Measurements from ENCODE around the gene PIP4K2A.

The PIP4K2A gene

GRCh38 chr10:22657566-22658225, 56.7 kb downstream of the PIP4K2A start:
- H3K36me3 ChIP-seq (ENCODE audit: control insufficient read depth, insufficient read depth, low read length) = no peaks in the 10 kb centered on the region
- H3K9me3 ChIP-seq (ENCODE audit: control insufficient read depth, insufficient read depth, low read length) = no peaks in the 10 kb centered on the region
- no peak overlapping the region for H3K9ac ChIP-seq (ENCODE audit: low read depth, low read length)
- no peak overlapping the region for H3K4me3 ChIP-seq (ENCODE audit: low read depth, low read length)
- peaks cover 21% of the 10 kb centered on the region for H3K4me1 ChIP-seq (ENCODE audit: control insufficient read depth, insufficient read depth, low read length)
- H3K27me3 ChIP-seq (ENCODE audit: control insufficient read depth, insufficient read depth, low read length) = no peaks in the 10 kb centered on the region

DNA sequence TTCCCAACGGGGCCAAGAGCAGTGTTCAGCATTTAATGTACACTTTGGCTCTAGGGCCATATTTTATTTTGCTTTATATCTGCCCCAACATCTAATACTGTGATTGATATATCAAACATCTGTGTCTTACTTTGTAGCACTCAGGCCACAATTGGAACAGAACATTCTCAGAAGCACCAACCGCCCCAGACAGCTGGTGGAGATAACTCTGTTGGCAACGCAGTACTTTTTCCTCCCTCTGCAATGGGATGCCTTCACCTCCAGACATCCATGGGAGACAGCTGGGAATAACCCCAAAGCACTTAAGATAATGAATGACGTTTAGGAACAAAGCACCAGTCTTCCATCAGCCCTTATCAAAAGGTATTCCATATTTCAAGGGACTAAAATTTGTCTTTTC, 57.4 kb downstream of the PIP4K2A start:
- Histone ChIP-seq H3K4me3 (ENCODE audit: low read depth, low read length) (no peak overlapping the region), H3K27me3 (ENCODE audit: control insufficient read depth, insufficient read depth, low read length) (no peaks in the 10 kb centered on the region), H3K9me3 (ENCODE audit: control insufficient read depth, insufficient read depth, low read length) (no peaks in the 10 kb centered on the region), H3K4me1 (ENCODE audit: control insufficient read depth, insufficient read depth, low read length) (peaks cover 20% of the 10 kb centered on the region), H3K36me3 (ENCODE audit: control insufficient read depth, insufficient read depth, low read length) (no peaks in the 10 kb centered on the region), H3K9ac (ENCODE audit: low read depth, low read length) (no peak overlapping the region)

GRCh38 chr10:22656036-22656435, 58.3 kb downstream of the PIP4K2A start:
- Histone ChIP-seq H3K27me3 (ENCODE audit: control insufficient read depth, insufficient read depth, low read length) (no peaks in the 10 kb centered on the region), H3K36me3 (ENCODE audit: control insufficient read depth, insufficient read depth, low read length) (no peaks in the 10 kb centered on the region), H3K9me3 (ENCODE audit: control insufficient read depth, insufficient read depth, low read length) (no peaks in the 10 kb centered on the region), H3K4me1 (ENCODE audit: control insufficient read depth, insufficient read depth, low read length) (peaks cover 19% of the 10 kb centered on the region), H3K9ac (ENCODE audit: low read depth, low read length) (no peak overlapping the region), H3K4me3 (ENCODE audit: low read depth, low read length) (no peak overlapping the region)

DNA sequence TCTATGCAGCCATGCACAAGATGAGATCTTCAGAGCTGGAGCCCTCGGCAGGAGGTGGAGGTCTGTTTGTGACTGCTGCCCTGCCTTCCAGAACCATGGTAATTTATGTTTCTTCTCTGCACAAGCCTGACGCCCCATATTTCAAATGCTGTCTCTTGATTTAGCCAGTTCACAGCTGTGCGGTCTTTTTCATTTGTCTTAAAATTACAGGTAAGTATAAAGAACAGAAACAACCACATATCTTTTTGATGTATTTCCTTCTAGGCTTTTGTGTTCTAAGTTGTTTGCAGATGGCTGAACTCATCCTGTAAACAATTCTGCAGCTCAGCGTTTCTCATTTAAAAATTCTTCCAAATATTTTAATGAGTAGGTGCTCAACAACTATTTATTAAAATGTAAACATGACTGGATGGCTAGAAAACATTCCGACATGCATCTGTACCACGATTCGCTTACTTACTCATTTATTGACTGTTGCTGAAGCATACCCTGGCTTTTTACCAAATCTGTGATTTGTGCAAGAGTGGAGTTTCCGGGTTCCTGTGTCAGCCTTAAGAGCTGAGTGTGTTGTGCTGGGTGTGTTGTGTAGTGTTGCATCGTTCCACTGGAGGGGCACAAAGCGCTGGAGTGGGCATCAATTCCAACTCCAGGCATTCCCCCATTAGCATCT, 58.9 kb downstream of the PIP4K2A start:
- H3K4me1 ChIP-seq (ENCODE audit: control insufficient read depth, insufficient read depth, low read length) = peaks cover 16% of the 10 kb centered on the region
- H3K9me3 ChIP-seq (ENCODE audit: control insufficient read depth, insufficient read depth, low read length) = no peaks in the 10 kb centered on the region
- H3K36me3 ChIP-seq (ENCODE audit: control insufficient read depth, insufficient read depth, low read length) = no peaks in the 10 kb centered on the region
- no peaks in the 10 kb centered on the region for H3K27me3 ChIP-seq (ENCODE audit: control insufficient read depth, insufficient read depth, low read length)
- no peak overlapping the region for H3K4me3 ChIP-seq (ENCODE audit: low read depth, low read length)
- H3K9ac ChIP-seq (ENCODE audit: low read depth, low read length) = no peak overlapping the region

- Histone ChIP-seq H3K27me3 (ENCODE audit: control insufficient read depth, insufficient read depth, low read length) (no peaks in the 10 kb centered on the region), H3K4me3 (ENCODE audit: low read depth, low read length) (no peak overlapping the region), H3K36me3 (ENCODE audit: control insufficient read depth, insufficient read depth, low read length) (no peaks in the 10 kb centered on the region), H3K4me1 (ENCODE audit: control insufficient read depth, insufficient read depth, low read length) (peaks cover 6% of the 10 kb centered on the region), H3K9ac (ENCODE audit: low read depth, low read length) (peak overlapping the region; percentile 8), H3K9me3 (ENCODE audit: control insufficient read depth, insufficient read depth, low read length) (no peaks in the 10 kb centered on the region)
Observed at GRCh38 chr10:22652988-22653481, 61.3 kb downstream of the PIP4K2A start.

GRCh38 chr10:22651276-22651980, 63.0 kb downstream of the PIP4K2A start:
- Histone ChIP-seq H3K4me1 (ENCODE audit: control insufficient read depth, insufficient read depth, low read length) (peaks cover 12% of the 10 kb centered on the region), H3K36me3 (ENCODE audit: control insufficient read depth, insufficient read depth, low read length) (no peaks in the 10 kb centered on the region), H3K4me3 (ENCODE audit: low read depth, low read length) (no peak overlapping the region), H3K9me3 (ENCODE audit: control insufficient read depth, insufficient read depth, low read length) (no peaks in the 10 kb centered on the region), H3K9ac (ENCODE audit: low read depth, low read length) (no peak overlapping the region), H3K27me3 (ENCODE audit: control insufficient read depth, insufficient read depth, low read length) (no peaks in the 10 kb centered on the region)

- H3K27me3 ChIP-seq (ENCODE audit: control insufficient read depth, insufficient read depth, low read length) = no peaks in the 10 kb centered on the region
- no peaks in the 10 kb centered on the region for H3K9me3 ChIP-seq (ENCODE audit: control insufficient read depth, insufficient read depth, low read length)
- H3K4me3 ChIP-seq (ENCODE audit: low read depth, low read length) = no peak overlapping the region
- H3K36me3 ChIP-seq (ENCODE audit: control insufficient read depth, insufficient read depth, low read length) = no peaks in the 10 kb centered on the region
- peaks cover 9% of the 10 kb centered on the region for H3K4me1 ChIP-seq (ENCODE audit: control insufficient read depth, insufficient read depth, low read length)
- H3K9ac ChIP-seq (ENCODE audit: low read depth, low read length) = no peak overlapping the region
Observed at GRCh38 chr10:22649994-22650393, 64.4 kb downstream of the PIP4K2A start.

DNA sequence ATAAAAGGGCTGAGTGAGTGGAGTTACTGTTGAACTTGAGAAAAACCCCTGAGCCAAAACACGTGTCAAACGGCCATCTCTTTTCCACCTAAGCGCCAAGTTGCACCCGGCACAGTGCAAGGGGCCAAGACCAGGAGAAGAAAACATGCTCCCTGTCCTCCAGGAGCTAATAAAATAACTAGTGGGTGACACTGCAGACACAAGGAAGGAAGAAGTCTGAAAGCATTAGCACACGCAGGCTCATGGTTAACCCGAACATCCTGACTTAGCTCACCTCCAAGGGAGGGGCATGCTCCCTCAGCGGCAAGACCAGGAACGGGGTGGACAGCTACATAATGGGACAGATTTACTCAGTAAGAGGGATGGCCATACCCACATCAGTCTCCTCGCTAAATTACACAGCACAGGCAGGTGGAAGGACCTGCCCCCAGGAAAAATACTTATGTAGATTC, 65.0 kb downstream of the PIP4K2A start:
- Histone ChIP-seq H3K4me1 (ENCODE audit: control insufficient read depth, insufficient read depth, low read length) (peaks cover 9% of the 10 kb centered on the region), H3K36me3 (ENCODE audit: control insufficient read depth, insufficient read depth, low read length) (no peaks in the 10 kb centered on the region), H3K27me3 (ENCODE audit: control insufficient read depth, insufficient read depth, low read length) (no peaks in the 10 kb centered on the region), H3K9ac (ENCODE audit: low read depth, low read length) (no peak overlapping the region), H3K9me3 (ENCODE audit: control insufficient read depth, insufficient read depth, low read length) (no peaks in the 10 kb centered on the region), H3K4me3 (ENCODE audit: low read depth, low read length) (no peak overlapping the region)

DNA sequence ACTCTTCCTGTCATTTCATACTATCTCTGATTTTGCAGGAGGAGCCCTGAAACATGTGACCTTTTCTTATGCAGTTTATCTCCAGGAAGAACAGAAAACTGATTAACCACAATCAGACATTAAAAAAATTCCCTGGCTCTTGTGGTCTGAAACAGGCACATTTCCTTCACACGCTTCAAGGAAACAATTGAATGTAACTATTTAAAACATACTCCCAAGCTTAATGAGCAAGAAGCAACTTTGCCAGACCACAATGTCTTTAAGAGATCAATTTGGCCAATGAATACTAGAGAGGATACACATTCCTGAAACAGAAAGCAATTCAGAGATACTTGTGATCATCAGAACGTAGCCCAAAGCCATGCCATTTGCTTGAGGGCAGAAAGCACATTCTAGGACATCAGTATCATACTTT, 65.8 kb downstream of the PIP4K2A start:
- H3K4me3 ChIP-seq (ENCODE audit: low read depth, low read length) = no peak overlapping the region
- H3K36me3 ChIP-seq (ENCODE audit: control insufficient read depth, insufficient read depth, low read length) = no peaks in the 10 kb centered on the region
- peaks cover 9% of the 10 kb centered on the region for H3K4me1 ChIP-seq (ENCODE audit: control insufficient read depth, insufficient read depth, low read length)
- no peaks in the 10 kb centered on the region for H3K27me3 ChIP-seq (ENCODE audit: control insufficient read depth, insufficient read depth, low read length)
- no peak overlapping the region for H3K9ac ChIP-seq (ENCODE audit: low read depth, low read length)
- no peaks in the 10 kb centered on the region for H3K9me3 ChIP-seq (ENCODE audit: control insufficient read depth, insufficient read depth, low read length)

- no peak overlapping the region for H3K9ac ChIP-seq (ENCODE audit: low read depth, low read length)
- H3K4me3 ChIP-seq (ENCODE audit: low read depth, low read length) = no peak overlapping the region
- no peaks in the 10 kb centered on the region for H3K27me3 ChIP-seq (ENCODE audit: control insufficient read depth, insufficient read depth, low read length)
- no peaks in the 10 kb centered on the region for H3K36me3 ChIP-seq (ENCODE audit: control insufficient read depth, insufficient read depth, low read length)
- H3K4me1 ChIP-seq (ENCODE audit: control insufficient read depth, insufficient read depth, low read length) = peaks cover 9% of the 10 kb centered on the region
- H3K9me3 ChIP-seq (ENCODE audit: control insufficient read depth, insufficient read depth, low read length) = no peaks in the 10 kb centered on the region
Observed at GRCh38 chr10:22647244-22647643, 67.1 kb downstream of the PIP4K2A start.

DNA sequence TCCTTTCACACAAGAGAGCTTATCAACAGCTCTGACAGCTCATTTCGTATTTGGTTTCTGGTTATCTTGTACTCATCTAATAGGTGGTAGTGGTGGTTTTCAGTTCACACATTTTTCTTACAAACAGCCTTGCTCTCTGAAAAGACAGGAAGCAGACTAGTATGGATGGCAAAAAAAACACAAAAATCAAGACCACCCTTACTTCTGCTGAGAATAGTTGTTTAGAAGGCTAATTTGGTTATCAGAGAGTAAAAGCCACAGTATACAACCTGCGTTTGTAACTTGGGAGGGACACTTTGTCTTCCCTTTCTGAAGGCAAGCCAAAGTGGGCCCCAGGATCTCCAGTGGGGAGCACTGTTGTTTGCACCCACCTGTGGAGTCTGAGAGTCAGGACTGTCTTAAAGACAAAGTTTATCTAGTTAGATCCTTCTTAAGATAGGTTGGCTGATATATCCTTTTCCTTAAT, 68.0 kb downstream of the PIP4K2A start:
- H3K36me3 ChIP-seq (ENCODE audit: control insufficient read depth, insufficient read depth, low read length) = no peaks in the 10 kb centered on the region
- H3K9ac ChIP-seq (ENCODE audit: low read depth, low read length) = no peak overlapping the region
- no peaks in the 10 kb centered on the region for H3K9me3 ChIP-seq (ENCODE audit: control insufficient read depth, insufficient read depth, low read length)
- peaks cover 9% of the 10 kb centered on the region for H3K4me1 ChIP-seq (ENCODE audit: control insufficient read depth, insufficient read depth, low read length)
- H3K27me3 ChIP-seq (ENCODE audit: control insufficient read depth, insufficient read depth, low read length) = no peaks in the 10 kb centered on the region
- no peak overlapping the region for H3K4me3 ChIP-seq (ENCODE audit: low read depth, low read length)

Data from iPS-15b (cell line).